SK-N-MC (cell line): Measurements from ENCODE around the gene AIMP1.

Source experiments
- EZH2 ChIP-seq: fragments of 200-600 bp; sonication (generic); IDR thresholded peaks from one replicate; pipeline ENCODE4 v1.6.1; 2017; ENCODE audit warnings: antibody characterized with exemption
- POLR2AphosphoS5 ChIP-seq: IDR thresholded peaks from 2 replicates; pipeline ENCODE4 v1.6.1; 2012; ENCODE audit warnings: mild to moderate bottlenecking, low read depth, low read length, borderline replicate concordance

DNA sequence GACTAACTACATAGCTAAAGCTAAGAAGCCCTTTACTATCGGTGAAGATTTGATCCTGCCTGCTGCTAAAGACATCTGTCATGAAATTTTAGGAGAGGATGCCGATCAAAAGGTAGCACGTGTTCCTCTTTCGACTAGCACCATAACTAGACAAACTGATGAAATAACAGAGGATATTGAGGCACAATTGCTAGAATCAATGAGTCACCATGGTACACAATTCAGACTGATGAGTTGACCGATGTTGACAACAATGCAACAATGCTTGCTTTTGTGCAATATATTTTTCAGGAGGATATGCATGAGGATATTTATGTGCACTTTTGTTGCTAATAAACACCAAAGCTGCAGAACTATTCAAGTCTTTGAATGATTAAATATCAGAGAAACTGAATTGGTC is 24.7 kb upstream of the AIMP1 start:
- no peak for TF ChIP-seq POLR2AphosphoS5
- TF ChIP-seq EZH2, result no peak
